Mesendoderm (in vitro differentiated cells): ENCODE measurements around the gene ADGRA1.

ENCODE experiments used
- DNase-seq: peaks from one replicate; pipeline ENCODE4 v3.0.0; 2013
- H2AK5ac ChIP-seq: 2 replicates; pipeline ENCODE4 v1.6.1; 2013; ENCODE audit warnings: low read length, inconsistent platforms
- H2BK120ac ChIP-seq: 2 replicates; pipeline ENCODE4 v1.6.1; 2013; ENCODE audit warnings: low read depth, mild to moderate bottlenecking, low read length, moderate library complexity, mixed read lengths
- H2BK15ac ChIP-seq: replicated peaks from 2 replicates; pipeline ENCODE4 v1.6.1; 2013; ENCODE audit warnings: low read depth, mild to moderate bottlenecking, moderate library complexity
- H2BK5ac ChIP-seq: 2 replicates; pipeline ENCODE4 v1.6.1; 2013; ENCODE audit warnings: low read length, inconsistent platforms
- H3K18ac ChIP-seq: 2 replicates; pipeline ENCODE4 v1.6.1; 2013; ENCODE audit warnings: mild to moderate bottlenecking, low read length, mixed read lengths
- H3K23ac ChIP-seq: one replicate; pipeline ENCODE4 v1.6.1; 2013; ENCODE audit warnings: low read length
- H3K27ac ChIP-seq: 2 replicates; pipeline ENCODE4 v1.5.1; 2013; ENCODE audit warnings: low read depth, mild to moderate bottlenecking, inconsistent platforms, low read length, moderate library complexity
- H3K27me3 ChIP-seq: 2 replicates; pipeline ENCODE4 v1.6.1; 2013; ENCODE audit warnings: low read length, control low read depth, mild to moderate bottlenecking, inconsistent platforms; ENCODE audit not compliant: insufficient read depth, poor library complexity
- H3K36me3 ChIP-seq: 2 replicates; pipeline ENCODE4 v1.6.1; 2013; ENCODE audit warnings: low read length, inconsistent platforms; ENCODE audit not compliant: control insufficient read depth, insufficient read depth
- H3K4ac ChIP-seq: one replicate; pipeline ENCODE4 v1.6.1; 2013; ENCODE audit warnings: low read depth, mild to moderate bottlenecking, low read length, moderate library complexity
- H3K4me1 ChIP-seq: 2 replicates; pipeline ENCODE4 v1.6.1; 2013; ENCODE audit warnings: low read depth, low read length, inconsistent platforms; ENCODE audit not compliant: control insufficient read depth
- H3K4me2 ChIP-seq: 2 replicates; pipeline ENCODE4 v1.6.1; 2013; ENCODE audit warnings: low read length
- H3K4me3 ChIP-seq: 2 replicates; pipeline ENCODE4 v1.5.1; 2013; ENCODE audit warnings: mild to moderate bottlenecking, low read length
- H3K56ac ChIP-seq: one replicate; pipeline ENCODE4 v1.6.1; 2013; ENCODE audit warnings: low read length
- H3K79me1 ChIP-seq: 2 replicates; pipeline ENCODE4 v1.6.1; 2013; ENCODE audit warnings: low read length, inconsistent platforms
- H3K79me2 ChIP-seq: 2 replicates; pipeline ENCODE4 v1.6.1; 2013; ENCODE audit warnings: mild to moderate bottlenecking, low read length; ENCODE audit not compliant: control insufficient read depth, insufficient read depth
- H3K9ac ChIP-seq: 2 replicates; pipeline ENCODE4 v1.6.1; 2013; ENCODE audit warnings: low read length, inconsistent platforms
- H4K5ac ChIP-seq: one replicate; pipeline ENCODE4 v1.6.1; 2013; ENCODE audit warnings: low read length
- H4K8ac ChIP-seq: one replicate; pipeline ENCODE4 v1.6.1; 2013; ENCODE audit warnings: low read depth, mild to moderate bottlenecking, control low read depth, low read length, moderate library complexity
- WGBS: extraction: QIAGEN DNeasy Blood & Tissue Kit; methylation state at CpG from one replicate; pipeline ENCODE4 v1.1.7; 2013; ENCODE audit warnings: low lambda C conversion rate, missing lambda C conversion rate; ENCODE audit not compliant: insufficient coverage; ENCODE audit errors: extremely low coverage; 5-methylcytosine and 5-hydroxymethylcytosine counted together

Gene ADGRA1

DNA sequence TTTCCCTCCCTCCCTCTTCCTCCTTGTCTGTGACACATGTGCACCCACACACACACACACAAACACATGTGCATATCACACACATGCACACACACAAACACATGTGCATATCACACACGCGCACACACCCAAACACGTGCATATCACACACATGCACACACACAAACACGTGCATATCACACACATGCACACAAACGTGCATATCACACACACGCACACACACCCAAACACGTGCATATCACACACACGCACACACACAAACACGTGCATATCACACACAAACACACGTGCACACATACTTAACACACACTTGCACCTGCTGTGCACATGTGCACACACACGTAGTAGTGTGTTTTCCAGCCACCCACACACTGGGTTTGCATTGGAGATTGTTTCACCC is 42.9 kb downstream of the ADGRA1 start:
- Histone ChIP-seq H3K56ac (no peak overlapping the region), H3K27ac (no peak overlapping the region), H3K18ac (no peak overlapping the region), H2BK5ac (no peak overlapping the region), H3K4ac (no peak overlapping the region), H3K4me3 (no peak overlapping the region), H3K27me3 (no peaks in the 10 kb centered on the region), H3K23ac (no peak overlapping the region), H4K8ac (no peak overlapping the region), H3K4me1 (no peaks in the 10 kb centered on the region), H2AK5ac (no peak overlapping the region), H3K79me2 (no peaks in the 10 kb centered on the region), H2BK120ac (no peak overlapping the region), H3K9ac (no peak overlapping the region), H4K5ac (no peak overlapping the region), H3K4me2 (no peak overlapping the region), H3K79me1 (no peaks in the 10 kb centered on the region), H2BK15ac (no peak overlapping the region), H3K36me3 (no peaks in the 10 kb centered on the region)
- no peak for DNase-seq
- WGBS, result no CpG with 5 or more reads among the region's 11 CpGs

DNA sequence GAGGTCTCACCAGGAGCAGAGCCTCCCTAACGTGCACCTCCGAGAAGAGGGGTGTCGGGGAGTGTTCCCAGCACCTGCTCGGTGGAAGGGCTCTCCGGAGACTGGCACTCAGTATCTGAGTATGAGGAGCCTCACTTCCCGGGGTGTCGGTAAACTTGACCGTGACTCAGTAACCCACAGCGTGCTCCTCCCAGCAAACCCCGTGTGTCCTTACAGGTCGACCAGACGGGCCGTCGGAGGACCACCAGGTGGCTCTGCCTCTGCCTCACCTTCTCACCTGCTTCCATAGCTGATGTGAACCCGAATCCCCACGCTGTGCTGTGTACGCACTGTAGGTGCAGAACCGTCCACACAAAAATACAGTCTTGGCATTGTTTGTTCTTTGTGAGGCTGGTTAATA is 43.3 kb downstream of the ADGRA1 start:
- H3K18ac ChIP-seq, result no peak overlapping the region
- no peaks in the 10 kb centered on the region for H3K79me1 ChIP-seq
- H3K56ac ChIP-seq, result no peak overlapping the region
- no peak overlapping the region for H2BK120ac ChIP-seq
- no peak overlapping the region for H3K4me3 ChIP-seq
- no peaks in the 10 kb centered on the region for H3K79me2 ChIP-seq
- H3K4ac ChIP-seq, result no peak overlapping the region
- DNase-seq, result no peak
- H2BK5ac ChIP-seq, result no peak overlapping the region
- no peaks in the 10 kb centered on the region for H3K27me3 ChIP-seq
- no CpG with 5 or more reads among the region's 18 CpGs for WGBS
- no peak overlapping the region for H2BK15ac ChIP-seq
- H4K5ac ChIP-seq, result no peak overlapping the region
- H4K8ac ChIP-seq, result no peak overlapping the region
- no peak overlapping the region for H3K23ac ChIP-seq
- H3K4me2 ChIP-seq, result no peak overlapping the region
- H3K4me1 ChIP-seq, result no peaks in the 10 kb centered on the region
- no peak overlapping the region for H2AK5ac ChIP-seq
- H3K9ac ChIP-seq, result no peak overlapping the region
- no peaks in the 10 kb centered on the region for H3K36me3 ChIP-seq
- H3K27ac ChIP-seq, result no peak overlapping the region

DNA sequence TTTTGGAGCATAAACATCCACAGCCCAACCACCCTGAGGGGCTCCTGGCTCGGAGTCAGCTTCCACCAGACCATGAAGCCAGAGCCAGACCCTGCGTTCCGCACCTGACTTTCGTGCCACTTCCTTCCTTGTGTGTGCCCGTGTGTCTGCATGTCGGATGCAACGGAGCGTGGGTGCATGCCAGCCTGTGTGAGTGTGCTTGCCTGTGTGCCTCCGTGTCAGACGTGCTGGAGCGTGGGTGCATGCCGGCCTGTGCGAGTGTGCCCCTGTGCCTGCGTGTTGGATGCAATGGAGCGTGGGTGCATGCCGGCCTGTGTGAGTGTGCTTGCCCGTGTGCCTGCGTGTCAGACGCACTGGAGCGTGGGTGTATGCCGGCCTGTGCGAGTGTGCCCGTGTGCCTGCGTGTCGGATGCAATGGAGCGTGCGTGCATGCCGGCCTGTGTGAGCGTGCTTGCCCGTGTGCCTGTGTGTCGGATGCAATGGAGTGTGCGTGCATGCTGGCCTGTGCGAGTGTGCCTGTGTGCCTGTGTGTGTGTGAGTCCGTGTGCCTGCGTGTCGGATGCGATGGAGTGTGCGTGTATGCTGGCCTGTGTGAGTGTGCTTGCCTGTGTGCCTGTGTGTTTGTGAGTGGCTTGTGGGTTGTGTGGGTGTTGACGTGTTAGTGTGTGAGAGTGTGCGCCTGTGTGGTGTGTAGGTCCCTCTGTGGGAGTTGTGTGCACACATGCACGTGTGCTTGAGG is 44.2 kb downstream of the ADGRA1 start:
- H3K9ac ChIP-seq, result no peak overlapping the region
- H3K27ac ChIP-seq, result no peak overlapping the region
- H3K79me2 ChIP-seq, result no peaks in the 10 kb centered on the region
- H3K79me1 ChIP-seq, result no peaks in the 10 kb centered on the region
- H3K27me3 ChIP-seq, result no peaks in the 10 kb centered on the region
- H3K4me1 ChIP-seq, result no peaks in the 10 kb centered on the region
- H2BK15ac ChIP-seq, result no peak overlapping the region
- no peak overlapping the region for H3K4me2 ChIP-seq
- H4K5ac ChIP-seq, result no peak overlapping the region
- H3K23ac ChIP-seq, result no peak overlapping the region
- no peak for DNase-seq
- no peak overlapping the region for H3K4ac ChIP-seq
- no peak overlapping the region for H4K8ac ChIP-seq
- no peak overlapping the region for H2BK120ac ChIP-seq
- H3K56ac ChIP-seq, result no peak overlapping the region
- H3K36me3 ChIP-seq, result no peaks in the 10 kb centered on the region
- H3K18ac ChIP-seq, result no peak overlapping the region
- no peak overlapping the region for H2BK5ac ChIP-seq
- no peak overlapping the region for H3K4me3 ChIP-seq
- no peak overlapping the region for H2AK5ac ChIP-seq
- no CpG with 5 or more reads among the region's 41 CpGs for WGBS

DNA sequence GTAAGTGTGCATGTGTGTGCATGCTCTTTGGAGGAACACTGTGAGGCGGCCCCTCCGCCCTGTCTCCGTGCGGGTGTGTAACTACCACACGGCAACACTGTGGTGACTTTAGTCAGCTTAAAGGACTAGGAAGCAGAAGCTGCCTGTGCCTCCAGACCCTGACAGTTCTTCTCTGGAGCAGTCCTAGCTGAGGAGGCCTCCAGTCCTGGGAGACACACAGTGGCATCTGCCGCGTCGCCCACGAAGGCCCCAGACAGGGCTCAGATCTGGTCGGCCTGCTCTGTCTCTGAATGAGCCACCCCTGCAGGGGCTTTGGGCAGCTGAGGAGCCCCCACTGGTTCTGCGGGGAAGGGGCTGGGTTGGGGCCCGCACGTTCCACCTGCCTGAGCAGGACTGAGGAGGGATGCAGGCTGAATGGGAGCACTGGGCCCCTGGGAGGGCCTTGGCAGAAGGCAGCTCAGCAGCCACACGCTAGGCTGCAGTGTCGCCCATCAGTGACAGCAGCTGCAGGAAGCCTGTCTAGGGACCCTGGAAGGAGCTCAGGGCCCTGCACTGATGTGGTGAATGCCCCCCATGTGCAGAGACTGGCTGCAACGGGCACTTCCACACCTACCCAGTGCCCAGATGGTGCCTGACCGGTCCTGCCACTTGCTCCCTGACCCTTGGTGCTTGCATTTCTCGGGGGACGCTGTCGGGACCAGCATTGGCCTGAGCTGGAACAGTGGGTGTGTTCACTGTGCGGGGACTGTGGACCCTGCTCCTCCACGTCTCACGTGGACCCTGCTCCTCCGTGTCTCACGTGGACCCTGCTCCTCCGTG is 45.0 kb downstream of the ADGRA1 start:
- H3K79me2 ChIP-seq, result no peaks in the 10 kb centered on the region
- no peaks in the 10 kb centered on the region for H3K79me1 ChIP-seq
- H2BK5ac ChIP-seq, result no peak overlapping the region
- no peak overlapping the region for H3K23ac ChIP-seq
- no peak overlapping the region for H3K18ac ChIP-seq
- H3K4me1 ChIP-seq, result no peaks in the 10 kb centered on the region
- no peaks in the 10 kb centered on the region for H3K36me3 ChIP-seq
- H4K5ac ChIP-seq, result no peak overlapping the region
- DNase-seq, result no peak
- no peak overlapping the region for H3K4me2 ChIP-seq
- no peak overlapping the region for H3K56ac ChIP-seq
- no peak overlapping the region for H2BK120ac ChIP-seq
- no peak overlapping the region for H3K4ac ChIP-seq
- H2BK15ac ChIP-seq, result no peak overlapping the region
- no peak overlapping the region for H3K9ac ChIP-seq
- H3K27ac ChIP-seq, result no peak overlapping the region
- no peak overlapping the region for H4K8ac ChIP-seq
- H2AK5ac ChIP-seq, result no peak overlapping the region
- no CpG with 5 or more reads among the region's 26 CpGs for WGBS
- H3K4me3 ChIP-seq, result no peak overlapping the region
- no peaks in the 10 kb centered on the region for H3K27me3 ChIP-seq

- H2BK5ac ChIP-seq, result no peak overlapping the region
- H3K4me3 ChIP-seq, result no peak overlapping the region
- H3K79me1 ChIP-seq, result no peaks in the 10 kb centered on the region
- H2BK120ac ChIP-seq, result no peak overlapping the region
- no peak overlapping the region for H4K8ac ChIP-seq
- no peaks in the 10 kb centered on the region for H3K4me1 ChIP-seq
- H3K27me3 ChIP-seq, result no peaks in the 10 kb centered on the region
- WGBS, result no CpG with 5 or more reads among the region's 20 CpGs
- H3K79me2 ChIP-seq, result no peaks in the 10 kb centered on the region
- no peak overlapping the region for H3K9ac ChIP-seq
- no peak overlapping the region for H3K4ac ChIP-seq
- H3K18ac ChIP-seq, result no peak overlapping the region
- H4K5ac ChIP-seq, result no peak overlapping the region
- DNase-seq, result no peak
- no peak overlapping the region for H3K4me2 ChIP-seq
- no peak overlapping the region for H2AK5ac ChIP-seq
- H3K36me3 ChIP-seq, result no peaks in the 10 kb centered on the region
- no peak overlapping the region for H3K27ac ChIP-seq
- no peak overlapping the region for H2BK15ac ChIP-seq
- H3K56ac ChIP-seq, result no peak overlapping the region
- H3K23ac ChIP-seq, result no peak overlapping the region
Measured at GRCh38 chr10:133133471-133134231, 45.9 kb downstream of the ADGRA1 start.
